Mesodermal cell (in vitro differentiated cells): ENCODE results near the gene EYA3.

Source experiments
- H3K27ac ChIP-seq: 2 replicates; pipeline ENCODE4 v1.7.0; 2013; ENCODE audit warnings: mild to moderate bottlenecking, low read depth, low read length, moderate library complexity; ENCODE audit not compliant: severe bottlenecking
- H3K36me3 ChIP-seq: 2 replicates; pipeline ENCODE4 v1.7.1; 2013; ENCODE audit warnings: mild to moderate bottlenecking, low read length, moderate library complexity; ENCODE audit not compliant: control insufficient read depth, insufficient read depth
- H3K4me1 ChIP-seq: one replicate; pipeline ENCODE4 v1.7.1; 2013; ENCODE audit warnings: mild to moderate bottlenecking, low read length; ENCODE audit not compliant: insufficient read depth, control insufficient read depth, poor library complexity, severe bottlenecking
- H3K4me3 ChIP-seq: 2 replicates; pipeline ENCODE4 v1.7.0; 2013; ENCODE audit warnings: low read length, control low read depth, mild to moderate bottlenecking; ENCODE audit not compliant: insufficient read depth, poor library complexity, severe bottlenecking; ENCODE audit errors: extremely low read depth
- H3K9me3 ChIP-seq: 2 replicates; pipeline ENCODE4 v1.7.1; 2013; ENCODE audit warnings: mild to moderate bottlenecking, low read length, moderate library complexity; ENCODE audit not compliant: control insufficient read depth
- WGBS, 2 experiments: methylation state at CpG; one replicate each; pipeline ENCODE4 v1.1.5; 2013; ENCODE audit warnings: missing lambda C conversion rate in 2 of 2; ENCODE audit not compliant: insufficient coverage in 2 of 2; 5-methylcytosine and 5-hydroxymethylcytosine counted together

Gene EYA3

GRCh38 chr1:28127617-28128257 is 39.3 kb upstream of the EYA3 start:
- WGBS, 2 experiments = 85 to 89% methylated on average over 2 of the region's 3 CpGs

GRCh38 chr1:28126783-28127490 is 38.5 kb upstream of the EYA3 start:
- Histone ChIP-seq H3K4me3 (no peak overlapping the region), H3K4me1 (no peaks in the 10 kb centered on the region), H3K9me3 (no peaks in the 10 kb centered on the region), H3K36me3 (no peaks in the 10 kb centered on the region), H3K27ac (no peak overlapping the region)
- WGBS, 2 experiments = 93% methylated on average over 2 of the region's 5 CpGs; no CpG with 5 or more reads in 1 of the 2 experiments

More at GRCh38 chr1:28127617-28128257, 39.3 kb upstream of the EYA3 start:
- Histone ChIP-seq H3K4me3 (no peak overlapping the region), H3K27ac (no peak overlapping the region), H3K36me3 (no peaks in the 10 kb centered on the region), H3K4me1 (no peaks in the 10 kb centered on the region), H3K9me3 (peaks cover 4% of the 10 kb centered on the region)

GRCh38 chr1:28126212-28126611 is 37.8 kb upstream of the EYA3 start:
- no peak overlapping the region for H3K27ac ChIP-seq
- no peaks in the 10 kb centered on the region for H3K4me1 ChIP-seq
- H3K9me3 ChIP-seq = no peaks in the 10 kb centered on the region
- WGBS, 2 experiments = 80 to 92% methylated on average over 1 to 2 of the region's 3 CpGs
- H3K36me3 ChIP-seq = no peaks in the 10 kb centered on the region
- H3K4me3 ChIP-seq = no peak overlapping the region

GRCh38 chr1:28123461-28123961 is 35.1 kb upstream of the EYA3 start:
- Histone ChIP-seq H3K4me3 (no peak overlapping the region), H3K27ac (no peak overlapping the region), H3K4me1 (no peaks in the 10 kb centered on the region), H3K9me3 (no peaks in the 10 kb centered on the region), H3K36me3 (no peaks in the 10 kb centered on the region)
- 94 to 100% methylated on average over 2 to 4 of the region's 4 CpGs for WGBS, 2 experiments

GRCh38 chr1:28122183-28122582 is 33.8 kb upstream of the EYA3 start:
- H3K36me3 ChIP-seq = no peaks in the 10 kb centered on the region
- 100% methylated on average over 2 of the region's 3 CpGs for WGBS, 2 experiments
- H3K4me1 ChIP-seq = no peaks in the 10 kb centered on the region
- no peak overlapping the region for H3K27ac ChIP-seq
- no peaks in the 10 kb centered on the region for H3K9me3 ChIP-seq
- no peak overlapping the region for H3K4me3 ChIP-seq

- WGBS, 2 experiments = 94 to 95% methylated on average over 2 to 8 of the region's 8 CpGs
- H3K9me3 ChIP-seq = no peaks in the 10 kb centered on the region
- H3K27ac ChIP-seq = no peak overlapping the region
- no peaks in the 10 kb centered on the region for H3K36me3 ChIP-seq
- H3K4me1 ChIP-seq = no peaks in the 10 kb centered on the region
- no peak overlapping the region for H3K4me3 ChIP-seq
Observed at GRCh38 chr1:28119556-28119955, 31.1 kb upstream of the EYA3 start.

- H3K4me3 ChIP-seq = no peak overlapping the region
- H3K36me3 ChIP-seq = no peaks in the 10 kb centered on the region
- no peaks in the 10 kb centered on the region for H3K4me1 ChIP-seq
- no peaks in the 10 kb centered on the region for H3K9me3 ChIP-seq
- 77 to 90% methylated on average over 4 of the region's 5 CpGs for whole genome bisulfite sequencing, 2 experiments
- no peak overlapping the region for H3K27ac ChIP-seq
Observed at GRCh38 chr1:28118640-28119307, 30.4 kb upstream of the EYA3 start.

GRCh38 chr1:28115267-28115666 is 26.9 kb upstream of the EYA3 start:
- Histone ChIP-seq H3K4me1 (peaks cover 2% of the 10 kb centered on the region), H3K36me3 (no peaks in the 10 kb centered on the region), H3K9me3 (no peaks in the 10 kb centered on the region), H3K27ac (no peak overlapping the region), H3K4me3 (no peak overlapping the region)
- WGBS, 2 experiments = 60 to 96% methylated on average over 1 to 3 of the region's 4 CpGs

GRCh38 chr1:28114844-28115243 is 26.4 kb upstream of the EYA3 start:
- WGBS, 2 experiments = 100% methylated on average over 1 of the region's 2 CpGs; no CpG with 5 or more reads in 1 of the 2 experiments
- H3K9me3 ChIP-seq = no peaks in the 10 kb centered on the region

GRCh38 chr1:28113242-28113572 is 24.8 kb upstream of the EYA3 start:
- H3K9me3 ChIP-seq = no peaks in the 10 kb centered on the region
- H3K4me3 ChIP-seq = no peak overlapping the region
- WGBS, 2 experiments = 69 to 100% methylated on average over 3 of the region's 3 CpGs
- H3K4me1 ChIP-seq = peaks cover 2% of the 10 kb centered on the region
- H3K36me3 ChIP-seq = no peaks in the 10 kb centered on the region
- H3K27ac ChIP-seq = no peak overlapping the region

More at GRCh38 chr1:28114844-28115243, 26.4 kb upstream of the EYA3 start:
- H3K4me1 ChIP-seq = peaks cover 2% of the 10 kb centered on the region
- H3K36me3 ChIP-seq = no peaks in the 10 kb centered on the region
- no peak overlapping the region for H3K4me3 ChIP-seq
- H3K27ac ChIP-seq = no peak overlapping the region
